ENCODE data around the gene ZNF280B.

- TF ChIP-seq, protein P1, sequence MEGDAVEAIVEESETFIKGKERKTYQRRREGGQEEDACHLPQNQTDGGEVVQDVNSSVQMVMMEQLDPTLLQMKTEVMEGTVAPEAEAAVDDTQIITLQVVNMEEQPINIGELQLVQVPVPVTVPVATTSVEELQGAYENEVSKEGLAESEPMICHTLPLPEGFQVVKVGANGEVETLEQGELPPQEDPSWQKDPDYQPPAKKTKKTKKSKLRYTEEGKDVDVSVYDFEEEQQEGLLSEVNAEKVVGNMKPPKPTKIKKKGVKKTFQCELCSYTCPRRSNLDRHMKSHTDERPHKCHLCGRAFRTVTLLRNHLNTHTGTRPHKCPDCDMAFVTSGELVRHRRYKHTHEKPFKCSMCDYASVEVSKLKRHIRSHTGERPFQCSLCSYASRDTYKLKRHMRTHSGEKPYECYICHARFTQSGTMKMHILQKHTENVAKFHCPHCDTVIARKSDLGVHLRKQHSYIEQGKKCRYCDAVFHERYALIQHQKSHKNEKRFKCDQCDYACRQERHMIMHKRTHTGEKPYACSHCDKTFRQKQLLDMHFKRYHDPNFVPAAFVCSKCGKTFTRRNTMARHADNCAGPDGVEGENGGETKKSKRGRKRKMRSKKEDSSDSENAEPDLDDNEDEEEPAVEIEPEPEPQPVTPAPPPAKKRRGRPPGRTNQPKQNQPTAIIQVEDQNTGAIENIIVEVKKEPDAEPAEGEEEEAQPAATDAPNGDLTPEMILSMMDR (IDR thresholded peaks at IDR 0.05 in 8 of 11, conservative IDR thresholded peaks at IDR 0.05 in 3 of 11), result no peak
- TF ChIP-seq POLR2A (IDR thresholded peaks at IDR 0.05), result no peak
These were observed 39.8 kb upstream of the ZNF280B start for GRCh38 chr22:22548317-22548716.

All from spleen (tissue), 7 donors.